GM12865 (cell line): Measurements from ENCODE around the gene PWWP2B.

Experiments
- DNase-seq: peaks from one replicate; pipeline ENCODE4 v3.0.0; 2010; ENCODE audit warnings: low read depth
- H3K4me3 ChIP-seq: 2 replicates; pipeline ENCODE4 v1.5.1; 2011; ENCODE audit warnings: mild to moderate bottlenecking, low read depth, low read length, control low read depth
- CTCF ChIP-seq: IDR thresholded peaks from 2 replicates; pipeline ENCODE4 v1.5.1; 2011; ENCODE audit warnings: low read length, control low read depth, low read depth, inconsistent platforms; ENCODE audit not compliant: insufficient read depth; ENCODE audit errors: missing control alignments

PWWP2B gene

GRCh38 chr10:132390921-132391675 lies 5.9 kb upstream of the PWWP2B start:
- no peak overlapping the region for H3K4me3 ChIP-seq
- no peak for TF ChIP-seq CTCF
- DNase-seq = no peak

- H3K4me3 ChIP-seq = no peak overlapping the region
- TF ChIP-seq CTCF = no peak
- no peak for DNase-seq
Measured at GRCh38 chr10:132391676-132392020, 5.4 kb upstream of the PWWP2B start.

- no peak for TF ChIP-seq CTCF
- DNase-seq = no peak
- no peak overlapping the region for H3K4me3 ChIP-seq
Measured at GRCh38 chr10:132392184-132392800, 4.7 kb upstream of the PWWP2B start.

GRCh38 chr10:132392811-132393694 lies 3.9 kb upstream of the PWWP2B start:
- no peak overlapping the region for H3K4me3 ChIP-seq
- no peak for TF ChIP-seq CTCF
- no peak for DNase-seq

GRCh38 chr10:132393695-132394181 lies 3.3 kb upstream of the PWWP2B start:
- no peak for TF ChIP-seq CTCF
- DNase-seq = no peak
- no peak overlapping the region for H3K4me3 ChIP-seq

GRCh38 chr10:132394201-132394811 lies 2.7 kb upstream of the PWWP2B start:
- no peak for DNase-seq
- TF ChIP-seq CTCF = no peak
- H3K4me3 ChIP-seq = no peak overlapping the region
